Measurements from ENCODE around the gene IGF2BP1.

The IGF2BP1 gene

DNA sequence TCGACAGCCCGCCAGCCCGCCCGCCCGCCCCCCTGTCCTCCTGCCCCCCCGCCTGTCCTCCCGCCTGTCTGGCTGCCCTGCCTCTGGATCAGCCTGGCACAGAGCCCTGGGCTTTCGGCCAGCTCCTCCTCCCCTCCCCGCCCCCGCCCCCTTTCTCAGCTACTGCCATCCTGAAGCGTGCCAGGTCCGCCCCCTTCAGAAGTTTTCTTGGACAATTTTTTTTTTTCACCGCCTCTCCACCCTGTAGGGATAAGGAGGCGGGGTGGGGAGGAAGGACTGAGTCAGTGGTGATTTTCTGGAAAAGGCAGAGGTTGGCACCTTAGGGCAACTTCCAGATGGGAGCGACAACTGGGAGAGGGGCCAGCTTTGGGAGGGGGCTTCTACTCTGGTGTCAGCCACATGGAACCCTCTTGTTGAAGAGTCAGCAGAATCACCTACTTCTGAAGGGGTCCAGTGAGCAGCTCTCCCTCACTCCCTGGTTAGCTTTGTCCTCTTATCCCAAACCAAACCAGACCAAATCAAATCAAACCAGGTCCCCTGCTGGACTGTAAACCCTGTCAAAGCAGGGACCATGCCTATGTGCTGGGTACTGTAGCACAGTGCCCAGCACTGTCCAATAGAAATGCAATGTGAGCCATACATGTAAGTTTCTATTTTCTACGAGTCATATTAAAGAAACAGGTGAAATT lies 19.7 kb downstream of the IGF2BP1 start:
- H3K27ac ChIP-seq = no peak overlapping the region

GRCh38 chr17:49018116-49018612 lies 21.0 kb downstream of the IGF2BP1 start:
- no peak for TF ChIP-seq CTCF (conservative IDR thresholded peaks at IDR 0.05)
- no peak overlapping the region for H3K27ac ChIP-seq

More for the DNA sequence above, 19.7 kb downstream of the IGF2BP1 start:
- no peak for TF ChIP-seq CTCF (conservative IDR thresholded peaks at IDR 0.05)

DNA sequence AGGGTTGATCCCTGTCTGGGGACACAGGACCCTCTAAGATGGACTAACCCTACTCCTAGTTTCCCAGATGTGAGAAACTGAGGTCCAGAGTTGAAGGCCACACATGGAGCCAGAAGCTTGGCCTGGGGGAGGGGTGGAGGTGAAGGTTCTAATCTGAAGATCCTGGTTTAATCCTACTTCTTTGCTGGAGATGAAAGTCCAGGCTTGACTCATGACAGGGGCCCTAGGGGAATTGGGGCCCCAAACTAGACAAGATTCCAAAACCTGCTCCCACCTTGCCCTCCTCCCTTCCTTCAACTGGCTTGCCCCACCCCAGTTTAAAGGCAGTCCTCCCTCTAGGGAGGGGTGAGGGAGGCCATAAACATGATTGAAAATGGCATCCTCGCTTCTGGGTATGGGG lies 21.6 kb downstream of the IGF2BP1 start:
- TF ChIP-seq CTCF (conservative IDR thresholded peaks at IDR 0.05) = no peak
- H3K27ac ChIP-seq = no peak overlapping the region

- no peak for TF ChIP-seq CTCF (conservative IDR thresholded peaks at IDR 0.05)
- no peak overlapping the region for H3K27ac ChIP-seq
Measured at GRCh38 chr17:49020609-49021008, 23.4 kb downstream of the IGF2BP1 start.

GRCh38 chr17:49021095-49021767 lies 24.0 kb downstream of the IGF2BP1 start:
- no peak overlapping the region for H3K27ac ChIP-seq
- TF ChIP-seq CTCF (conservative IDR thresholded peaks at IDR 0.05) = no peak

GRCh38 chr17:49021768-49022103 lies 24.6 kb downstream of the IGF2BP1 start:
- H3K27ac ChIP-seq = no peak overlapping the region
- no peak for TF ChIP-seq CTCF (conservative IDR thresholded peaks at IDR 0.05)

DNA sequence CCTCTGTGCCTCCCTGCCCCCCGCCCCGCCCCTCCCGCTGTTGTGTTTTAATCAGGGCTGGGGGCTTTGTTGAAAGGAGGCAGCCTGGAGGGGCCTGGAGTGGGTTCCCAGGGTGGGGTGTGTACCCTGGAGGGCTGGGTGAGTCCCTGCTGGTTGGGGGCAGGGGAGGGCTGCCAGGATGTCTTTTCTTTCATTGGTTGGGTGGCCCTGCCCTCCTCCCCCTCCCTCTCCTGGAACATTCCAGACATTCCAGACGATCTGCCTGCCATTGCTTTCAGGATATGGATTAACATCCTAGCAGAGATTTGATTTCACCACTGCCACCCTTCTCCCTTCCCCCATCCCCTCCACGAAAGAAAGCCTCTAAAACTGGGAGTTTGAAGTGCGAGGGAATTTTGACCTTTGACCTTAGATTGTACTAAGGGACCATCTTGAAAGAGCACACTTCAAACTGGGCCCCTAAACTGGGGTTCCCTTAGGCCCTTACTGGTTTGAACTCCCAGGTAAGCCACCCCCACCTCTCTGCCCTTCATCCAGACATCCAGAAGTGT lies 25.3 kb downstream of the IGF2BP1 start:
- no peak for TF ChIP-seq CTCF (conservative IDR thresholded peaks at IDR 0.05)
- no peak overlapping the region for H3K27ac ChIP-seq
